ENCODE measurements around the gene MRPS35.

MRPS35 gene

GRCh38 chr12:27777141-27777540 is 66.5 kb downstream of the MRPS35 start:
- no peak for DNase-seq

GRCh38 chr12:27778206-27778605 is 67.6 kb downstream of the MRPS35 start:
- DNase-seq: no peak

GRCh38 chr12:27779416-27779919 is 68.8 kb downstream of the MRPS35 start:
- no peak for DNase-seq

- peak; percentile 61 for DNase-seq
Measured at GRCh38 chr12:27779920-27780611, 69.4 kb downstream of the MRPS35 start, which contains the start of the genes KLHL42 and MANSC4. Gene KLHL42, plus strand, starts transcription at chr12:27780233. Its CDS starts 98 bp downstream, at chr12:27780331. Gene MANSC4, minus strand, starts transcription at chr12:27780236. Its CDS starts 8,960 bp downstream, at chr12:27771276.

- DNase-seq: peak; percentile 26
Measured at GRCh38 chr12:27780612-27781408, 70.2 kb downstream of the MRPS35 start.

- no peak for DNase-seq
Measured at GRCh38 chr12:27781680-27782079, 71.0 kb downstream of the MRPS35 start.

- DNase-seq: no peak
Measured at GRCh38 chr12:27782481-27782880, 71.8 kb downstream of the MRPS35 start.

GRCh38 chr12:27785882-27786570 is 75.4 kb downstream of the MRPS35 start:
- DNase-seq: no peak

GRCh38 chr12:27787559-27787958 is 76.9 kb downstream of the MRPS35 start:
- no peak for DNase-seq

- no peak for DNase-seq
Measured at GRCh38 chr12:27790179-27790578, 79.5 kb downstream of the MRPS35 start.

GRCh38 chr12:27794818-27795584 is 84.4 kb downstream of the MRPS35 start:
- DNase-seq: no peak

GRCh38 chr12:27796128-27796527 is 85.5 kb downstream of the MRPS35 start:
- DNase-seq: no peak

- no peak for DNase-seq
Measured at GRCh38 chr12:27797301-27798025, 86.8 kb downstream of the MRPS35 start.

- DNase-seq: no peak
Measured at GRCh38 chr12:27800819-27801218, 90.2 kb downstream of the MRPS35 start.

GRCh38 chr12:27801630-27802029 is 91.0 kb downstream of the MRPS35 start:
- no peak for DNase-seq

GRCh38 chr12:27802511-27802910 is 91.9 kb downstream of the MRPS35 start:
- DNase-seq: no peak

- DNase-seq: no peak
Measured at GRCh38 chr12:27802936-27803335, 92.3 kb downstream of the MRPS35 start.

GRCh38 chr12:27805238-27805637 is 94.6 kb downstream of the MRPS35 start:
- DNase-seq: no peak

Measured in stimulated activated CD4-positive, alpha-beta T cell treated with anti-CD3 and anti-CD28 coated beads, Interleukin-1b, Interleukin-23, amount 100 ng/mL, for 48 hours (primary cell).